KMS-11 (cell line): ENCODE data around the gene DENND4B.

Experiments used
- H2AFZ ChIP-seq: fragments of 200-600 bp; sonication (generic); 2 replicates; pipeline ENCODE4 v1.6.1; 2016; ENCODE audit warnings: antibody characterized with exemption, mixed run types, low read depth
- H3K27ac ChIP-seq: fragments of 200-600 bp; sonication (generic); 2 replicates; pipeline ENCODE4 v1.6.1; 2016; ENCODE audit warnings: mild to moderate bottlenecking, mixed run types
- H3K27me3 ChIP-seq: fragments of 200-600 bp; sonication (generic); 2 replicates; pipeline ENCODE4 v1.6.1; 2017; ENCODE audit warnings: mild to moderate bottlenecking, low read depth, mixed run types, moderate library complexity; ENCODE audit not compliant: insufficient read depth
- H3K36me3 ChIP-seq: fragments of 200-600 bp; sonication (generic); 2 replicates; pipeline ENCODE4 v1.6.1; 2017; ENCODE audit warnings: mild to moderate bottlenecking, mixed run types; ENCODE audit not compliant: insufficient read depth
- H3K4me1 ChIP-seq: fragments of 200-600 bp; sonication (generic); 2 replicates; pipeline ENCODE4 v1.6.1; 2016; ENCODE audit warnings: mild to moderate bottlenecking, low read depth, mixed run types; ENCODE audit not compliant: poor library complexity, severe bottlenecking
- H3K4me2 ChIP-seq: fragments of 200-600 bp; sonication (generic); 2 replicates; pipeline ENCODE4 v1.7.0; 2016; ENCODE audit warnings: mild to moderate bottlenecking, mixed run types
- H3K4me3 ChIP-seq: fragments of 200-600 bp; sonication (generic); IDR thresholded peaks from 2 replicates; pipeline ENCODE4 v1.6.1; 2017; ENCODE audit warnings: low read depth, low read length, mixed read lengths; ENCODE audit not compliant: insufficient read depth
- H3K79me2 ChIP-seq: fragments of 200-600 bp; sonication (generic); 2 replicates; pipeline ENCODE4 v1.6.1; 2016; ENCODE audit warnings: low read depth, mixed run types; ENCODE audit not compliant: insufficient read depth
- H3K9ac ChIP-seq: fragments of 200-600 bp; sonication (generic); 2 replicates; pipeline ENCODE4 v1.6.1; 2016; ENCODE audit warnings: mild to moderate bottlenecking, mixed run types
- H4K20me1 ChIP-seq: fragments of 200-600 bp; sonication (generic); 2 replicates; pipeline ENCODE4 v1.6.1; 2016; ENCODE audit warnings: mild to moderate bottlenecking, mixed run types; ENCODE audit not compliant: insufficient read depth
- TF ChIP-seq, protein P1 (sequence below): fragments of 200-600 bp; sonication (generic); conservative IDR thresholded peaks from 2 replicates; pipeline ENCODE4 v1.6.1; 2017; ENCODE audit warnings: low read depth, mild to moderate bottlenecking, antibody characterized with exemption, low read length, moderate library complexity, mixed read lengths

The DENND4B gene

GRCh38 chr1:153888533-153888932 lies 58.0 kb downstream of the DENND4B start:
- Histone ChIP-seq H3K4me3 (no peak overlapping the region), H3K4me1 (peaks cover 26% of the 10 kb centered on the region), H4K20me1 (0 out of 2 replicates have a peak, but pooled peaks cover 10% of the 10 kb centered on the region), H3K9ac (no peak overlapping the region), H2AFZ (no peak overlapping the region), H3K4me2 (peak overlapping the region; percentile 1; the same call in 1 of the 2 replicates), H3K36me3 (no peaks in the 10 kb centered on the region; the same call in 1 of the 2 replicates), H3K79me2 (peaks cover 96% of the 10 kb centered on the region), H3K27me3 (no peaks in the 10 kb centered on the region), H3K27ac (no peak overlapping the region)
- TF ChIP-seq, protein P1, sequence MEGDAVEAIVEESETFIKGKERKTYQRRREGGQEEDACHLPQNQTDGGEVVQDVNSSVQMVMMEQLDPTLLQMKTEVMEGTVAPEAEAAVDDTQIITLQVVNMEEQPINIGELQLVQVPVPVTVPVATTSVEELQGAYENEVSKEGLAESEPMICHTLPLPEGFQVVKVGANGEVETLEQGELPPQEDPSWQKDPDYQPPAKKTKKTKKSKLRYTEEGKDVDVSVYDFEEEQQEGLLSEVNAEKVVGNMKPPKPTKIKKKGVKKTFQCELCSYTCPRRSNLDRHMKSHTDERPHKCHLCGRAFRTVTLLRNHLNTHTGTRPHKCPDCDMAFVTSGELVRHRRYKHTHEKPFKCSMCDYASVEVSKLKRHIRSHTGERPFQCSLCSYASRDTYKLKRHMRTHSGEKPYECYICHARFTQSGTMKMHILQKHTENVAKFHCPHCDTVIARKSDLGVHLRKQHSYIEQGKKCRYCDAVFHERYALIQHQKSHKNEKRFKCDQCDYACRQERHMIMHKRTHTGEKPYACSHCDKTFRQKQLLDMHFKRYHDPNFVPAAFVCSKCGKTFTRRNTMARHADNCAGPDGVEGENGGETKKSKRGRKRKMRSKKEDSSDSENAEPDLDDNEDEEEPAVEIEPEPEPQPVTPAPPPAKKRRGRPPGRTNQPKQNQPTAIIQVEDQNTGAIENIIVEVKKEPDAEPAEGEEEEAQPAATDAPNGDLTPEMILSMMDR = no peak

DNA sequence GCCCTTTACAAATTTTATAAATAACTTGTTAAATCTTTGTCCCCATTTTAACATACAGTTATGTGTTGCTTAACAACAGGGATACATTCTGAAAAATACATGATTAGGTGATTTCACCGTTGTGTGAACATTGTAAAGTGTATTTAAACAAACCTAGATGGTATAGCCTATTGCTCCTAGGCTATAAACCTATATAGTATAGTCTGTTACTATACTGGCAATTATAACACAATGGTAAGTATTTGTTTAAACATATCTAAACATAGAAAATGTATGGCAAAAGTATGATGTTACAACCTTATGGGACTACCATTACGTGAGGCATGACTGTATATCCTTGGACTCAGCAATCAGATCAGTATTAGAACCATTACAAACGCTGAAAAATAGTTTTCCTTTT lies 60.4 kb downstream of the DENND4B start:
- Histone ChIP-seq H3K4me3 (no peak overlapping the region), H3K79me2 (peaks cover 100% of the 10 kb centered on the region), H3K27me3 (no peaks in the 10 kb centered on the region), H3K36me3 (no peaks in the 10 kb centered on the region), H2AFZ (no peak overlapping the region), H3K4me2 (no peak overlapping the region), H3K27ac (no peak overlapping the region), H3K4me1 (peaks cover 26% of the 10 kb centered on the region), H4K20me1 (peaks cover 12% of the 10 kb centered on the region; the same call in 1 of the 2 replicates), H3K9ac (no peak overlapping the region)
- TF ChIP-seq, protein P1 = no peak

DNA sequence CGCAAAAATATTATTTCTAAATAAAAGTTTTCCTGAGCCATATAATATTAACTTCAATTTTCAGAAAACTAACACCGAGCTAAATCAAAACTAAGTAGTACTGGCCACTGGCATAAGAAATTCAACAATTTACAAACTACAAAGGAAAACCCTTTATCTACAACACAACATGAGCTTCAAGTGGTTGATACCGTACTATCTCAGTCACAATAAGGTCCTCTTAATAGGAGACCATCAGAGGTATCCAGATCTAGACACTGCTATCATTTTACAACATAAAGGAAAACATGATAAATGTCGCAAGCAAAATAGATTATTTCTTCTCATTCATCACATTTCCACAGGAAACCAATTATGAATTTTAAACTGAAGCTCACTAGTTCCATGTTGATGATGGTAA lies 63.3 kb downstream of the DENND4B start:
- Histone ChIP-seq H3K36me3 (no peaks in the 10 kb centered on the region), H3K4me3 (no peak overlapping the region), H2AFZ (no peak overlapping the region), H3K4me2 (no peak overlapping the region), H4K20me1 (peaks cover 12% of the 10 kb centered on the region; the same call in 1 of the 2 replicates), H3K79me2 (peaks cover 98% of the 10 kb centered on the region), H3K4me1 (peaks cover 9% of the 10 kb centered on the region), H3K27me3 (no peaks in the 10 kb centered on the region), H3K27ac (no peak overlapping the region), H3K9ac (no peak overlapping the region)
- TF ChIP-seq, protein P1 = no peak

GRCh38 chr1:153882296-153882912 lies 64.1 kb downstream of the DENND4B start:
- Histone ChIP-seq H3K4me2 (no peak overlapping the region), H4K20me1 (peaks cover 12% of the 10 kb centered on the region; the same call in 1 of the 2 replicates), H3K4me3 (no peak overlapping the region), H2AFZ (no peak overlapping the region), H3K4me1 (peaks cover under 1% of the 10 kb centered on the region), H3K36me3 (no peaks in the 10 kb centered on the region), H3K9ac (no peak overlapping the region), H3K79me2 (peaks cover 98% of the 10 kb centered on the region), H3K27me3 (no peaks in the 10 kb centered on the region), H3K27ac (no peak overlapping the region)
- TF ChIP-seq, protein P1 = no peak
